SK-N-SH (cell line): Measurements from ENCODE around the gene SH3BGRL2. TPM values are rescaled to one million over a fixed set of nuclear protein-coding genes. Genes with fewer than 3 reads are reported as not detected.
"Not testable (repeated sequence)": the region's sequence is repeated elsewhere in the genome, so short reads cannot be mapped to it uniquely, and the experiment has no call there.

Experiments
- CTCF ChIA-PET: fragments of 300-600, 350-600 bp; formaldehyde crosslinking; extraction: SDS; loops from one replicate; lab custom pipeline; 2021; lab: Yijun Ruan, JAX
- POLR2A ChIA-PET: fragments of 350-600 bp; sonication (Branson Sonifier 250); formaldehyde crosslinking; extraction: SDS; loops from one replicate; lab custom pipeline; 2020; ENCODE audit warnings: antibody characterized with exemption, inconsistent platforms; lab: Yijun Ruan, JAX
- DNase-seq: peaks from one replicate; pipeline ENCODE4 v3.0.0; 2012
- H2AFZ ChIP-seq: fragments of 200-600 bp; sonication (generic); 2 replicates; pipeline ENCODE4 v1.8.1; 2016; ENCODE audit warnings: antibody characterized with exemption, mild to moderate bottlenecking, low read depth
- H3F3A ChIP-seq: fragments of 200-600 bp; sonication (generic); replicated peaks from 2 replicates; pipeline ENCODE3; 2016; ENCODE audit warnings: antibody characterized with exemption, mild to moderate bottlenecking; ENCODE audit not compliant: insufficient read depth
- H3K27ac ChIP-seq, 2 experiments: fragments of 200-500 bp in 1 of 2; fragments of 200-600 bp in 1 of 2; sonication (Bioruptor generic) in 1 of 2; sonication (generic), shearing (Covaris generic) in 1 of 2; 2 replicates each; pipeline versions ENCODE4 v1.5.1 to v1.6.1; 2014 to 2016; ENCODE audit warnings: low read depth in 2 of 2, inconsistent platforms in 1 of 2, low read length in 1 of 2, mild to moderate bottlenecking in 1 of 2, mixed read lengths in 1 of 2
- H3K27me3 ChIP-seq: fragments of 200-600 bp; sonication (generic), shearing (Covaris generic); 2 replicates; pipeline ENCODE4 v1.6.1; 2016; ENCODE audit warnings: mixed run types; ENCODE audit not compliant: insufficient read depth
- H3K36me3 ChIP-seq, 2 experiments: fragments of 200-500 bp in 1 of 2; fragments of 200-600 bp in 1 of 2; sonication (Bioruptor generic) in 1 of 2; sonication (generic) in 1 of 2; replicated peaks in 1 of 2; 2 replicates each; pipeline versions ENCODE3 to v1.5.1; 2014 to 2016; ENCODE audit warnings: low read length in 1 of 2, mild to moderate bottlenecking in 1 of 2; ENCODE audit not compliant: insufficient read depth in 2 of 2, control insufficient read depth in 1 of 2
- H3K4me1 ChIP-seq, 2 experiments: fragments of 200-500 bp in 1 of 2; fragments of 200-600 bp in 1 of 2; sonication (Bioruptor generic) in 1 of 2; sonication (generic), shearing (Covaris generic) in 1 of 2; 2 replicates each; pipeline versions ENCODE4 v1.5.1 to v1.6.1; 2014 to 2016; ENCODE audit warnings: low read depth in 1 of 2, low read length in 1 of 2, mixed run types in 1 of 2; ENCODE audit not compliant: insufficient read depth in 2 of 2, control insufficient read depth in 1 of 2
- H3K4me2 ChIP-seq: fragments of 200-600 bp; sonication (generic), shearing (Covaris generic); 2 replicates; pipeline ENCODE4 v1.6.1; 2017; ENCODE audit warnings: mixed run types
- H3K4me3 ChIP-seq, 2 experiments: fragments of 200-500 bp in 1 of 2; fragments of 200-600 bp in 1 of 2; sonication (Bioruptor generic) in 1 of 2; sonication (generic), shearing (Covaris generic) in 1 of 2; 2 replicates each; pipeline versions ENCODE4 v1.5.1 to v1.8.1; 2014 to 2016; ENCODE audit warnings: low read depth in 2 of 2, inconsistent platforms in 1 of 2, low read length in 1 of 2, mild to moderate bottlenecking in 1 of 2, mixed read lengths in 1 of 2, moderate library complexity in 1 of 2
- H3K79me2 ChIP-seq: fragments of 200-600 bp; sonication (generic); 2 replicates; pipeline ENCODE4 v1.8.1; 2017; ENCODE audit warnings: mild to moderate bottlenecking; ENCODE audit not compliant: insufficient read depth
- H3K9ac ChIP-seq: fragments of 200-600 bp; sonication (generic); 2 replicates; pipeline ENCODE4 v1.6.1; 2017; ENCODE audit warnings: mixed run types
- H3K9me2 ChIP-seq: fragments of 200-600 bp; sonication (generic); 2 replicates; pipeline ENCODE4 v1.6.1; 2017; ENCODE audit warnings: mixed run types
- H3K9me3 ChIP-seq: fragments of 200-600 bp; sonication (generic); 2 replicates; pipeline ENCODE4 v1.6.1; 2017; ENCODE audit warnings: mixed run types, mild to moderate bottlenecking, moderate library complexity
- H4K20me1 ChIP-seq: fragments of 200-600 bp; sonication (generic); 2 replicates; pipeline ENCODE4 v1.6.1; 2017; ENCODE audit warnings: mild to moderate bottlenecking, mixed run types; ENCODE audit not compliant: insufficient read depth
- CTCF ChIP-seq: fragments of 200-600 bp; sonication (generic); IDR thresholded peaks from 2 replicates; pipeline ENCODE4 v1.6.1; 2017; ENCODE audit warnings: antibody characterized with exemption, mild to moderate bottlenecking, moderate library complexity
- ELF1 ChIP-seq: IDR thresholded peaks from 2 replicates; pipeline ENCODE4 v1.4.0; 2012
- FOSL2 ChIP-seq: IDR thresholded peaks from 2 replicates; pipeline ENCODE4 v1.4.0; 2012; ENCODE audit warnings: low read depth, mild to moderate bottlenecking, moderate library complexity, borderline replicate concordance
- FOXM1 ChIP-seq: IDR thresholded peaks from 2 replicates; pipeline ENCODE4 v1.4.0; 2012; ENCODE audit warnings: low read depth, mild to moderate bottlenecking
- MEF2A ChIP-seq: IDR thresholded peaks from 2 replicates; pipeline ENCODE4 v1.4.0; 2012; ENCODE audit warnings: low read depth, borderline replicate concordance
- MXI1 ChIP-seq: IDR thresholded peaks from 2 replicates; pipeline ENCODE4 v1.6.1; 2012; ENCODE audit warnings: mild to moderate bottlenecking, low read depth, low read length, improper control_type of control experiment
- POLR2AphosphoS5 ChIP-seq: IDR thresholded peaks from 2 replicates; pipeline ENCODE4 v1.6.1; 2012; ENCODE audit warnings: low read depth, low read length
- REST ChIP-seq: IDR thresholded peaks from 2 replicates; pipeline ENCODE4 v1.6.1; 2012; ENCODE audit warnings: mild to moderate bottlenecking, low read depth, low read length, moderate library complexity
- RXRA ChIP-seq: IDR thresholded peaks from 2 replicates; pipeline ENCODE4 v1.4.0; 2012; ENCODE audit warnings: low read depth, mild to moderate bottlenecking, borderline replicate concordance
- USF1 ChIP-seq: IDR thresholded peaks from 2 replicates; pipeline ENCODE4 v1.4.0; 2012; ENCODE audit warnings: low read depth, borderline replicate concordance
- ZBTB33 ChIP-seq: IDR thresholded peaks from 2 replicates; pipeline ENCODE4 v1.4.0; 2012; ENCODE audit warnings: low read depth, borderline replicate concordance
- WGBS: methylation state at CpG from one replicate; pipeline ENCODE4 v1.1.6; 2017; ENCODE audit warnings: low lambda C conversion rate; 5-methylcytosine and 5-hydroxymethylcytosine counted together
- polyA plus RNA-seq, 3 experiments: library from polyadenylated mRNA; depleted of rRNA; stranded (reverse); fragments of >200 nt; gene quantifications; 2 replicates each; pipeline ENCODE4 v1.2.3, GENCODE V29; 2012

The SH3BGRL2 gene
- polyA plus RNA-seq, 1 of the 3 experiments (the other 2 are of a cell fraction): 1.4 TPM

GRCh38 chr6:79656134-79656533 lies 25.0 kb downstream of the SH3BGRL2 start:
- Histone ChIP-seq H3K27ac (no peak overlapping the region), H3K36me3 (no peaks in the 10 kb centered on the region), H3K27me3 (no peaks in the 10 kb centered on the region), H3K4me3 (no peak overlapping the region), H3K4me1 (no peaks in the 10 kb centered on the region), H3F3A (no peaks in the 10 kb centered on the region), H3K4me2 (no peak overlapping the region), H3K9me3 (no peaks in the 10 kb centered on the region), H2AFZ (no peak overlapping the region), H3K9ac (no peak overlapping the region), H3K9me2 (no peaks in the 10 kb centered on the region), H3K79me2 (no peaks in the 10 kb centered on the region), H4K20me1 (no peaks in the 10 kb centered on the region)
- TF ChIP-seq ELF1 (no peak), USF1 (no peak), FOSL2 (no peak)
- ChIA-PET CTCF (interaction anchor here (1.4 kb wide), 1 partner anchor 48 kb away, joined by 4 read pairs; no protein-coding TSS in a partner anchor), POLR2A (no interaction called here)
- DNase-seq: no peak
- 96% methylated on average over 3 of the region's 3 CpGs for WGBS

- TF ChIP-seq MXI1 (no peak), ZBTB33 (no peak), USF1 (no peak), CTCF (no peak), FOXM1 (no peak), POLR2AphosphoS5 (no peak), RXRA (no peak), REST (no peak), MEF2A (no peak)
- POLR2A ChIA-PET: no interaction called here
- 76% methylated on average over 1 of the region's 1 CpG for WGBS
- H3K4me2 ChIP-seq: no peak overlapping the region
- H3K36me3 ChIP-seq: no peaks in the 10 kb centered on the region
- DNase-seq: no peak
- no peaks in the 10 kb centered on the region for H3K9me3 ChIP-seq
- no peak overlapping the region for H3K9ac ChIP-seq
- CTCF ChIA-PET: no interaction called here
- no peaks in the 10 kb centered on the region for H3F3A ChIP-seq
- no peaks in the 10 kb centered on the region for H4K20me1 ChIP-seq
- no peak overlapping the region for H2AFZ ChIP-seq
- no peaks in the 10 kb centered on the region for H3K79me2 ChIP-seq
- H3K9me2 ChIP-seq: no peaks in the 10 kb centered on the region
- no peaks in the 10 kb centered on the region for H3K27me3 ChIP-seq
- no peak overlapping the region for H3K4me3 ChIP-seq
- H3K4me1 ChIP-seq: no peaks in the 10 kb centered on the region
- H3K27ac ChIP-seq: no peak overlapping the region
These were observed 26.1 kb downstream of the SH3BGRL2 start for GRCh38 chr6:79657238-79657637.

GRCh38 chr6:79663655-79664054 lies 32.5 kb downstream of the SH3BGRL2 start:
- H3K27ac ChIP-seq, H3K4me2 ChIP-seq, H3K9me2 ChIP-seq, H4K20me1 ChIP-seq, POLR2A ChIA-PET, H3K4me3 ChIP-seq, H3K9ac ChIP-seq, H3K4me1 ChIP-seq, H3K27me3 ChIP-seq, H3F3A ChIP-seq, DNase-seq, H3K36me3 ChIP-seq, H2AFZ ChIP-seq, H3K79me2 ChIP-seq, H3K9me3 ChIP-seq: not testable (repeated sequence)
- CTCF ChIA-PET: interaction anchor here (1.6 kb wide), 2 partner anchors 93 to 98 kb away, joined by 3 to 7 read pairs; no protein-coding TSS in a partner anchor
- 58% methylated on average over 3 of the region's 6 CpGs for WGBS
